Kidney (tissue), 14 donors: ENCODE measurements around the gene TET3. TPM values are rescaled to one million over a fixed set of nuclear protein-coding genes. Genes with fewer than 3 reads are reported as not detected.

ENCODE experiments used
- DNase-seq, 5 donors: peaks; one replicate each; pipeline ENCODE4 v3.0.0-alpha.2; 2013 to 2020
- FAIRE-seq: peaks from 2 replicates; lab custom pipeline; 2012; peaks lifted over from hg19 to GRCh38; lab: Jason Lieb, UNC
- H3K27ac ChIP-seq, 2 donors: one replicate each; pipeline ENCODE4 v1.7.0; 2013; ENCODE audit warnings: low read depth in 2 of 2, low read length in 2 of 2, inconsistent platforms in 1 of 2
- H3K27me3 ChIP-seq: one replicate; pipeline ENCODE4 v1.7.1; 2013; ENCODE audit warnings: low read length, inconsistent platforms; ENCODE audit not compliant: control insufficient read depth, insufficient read depth
- H3K36me3 ChIP-seq, 3 donors: one replicate each; pipeline versions ENCODE4 v1.7.0 to v1.7.1; 2013; ENCODE audit warnings: low read length in 3 of 3, control low read depth in 1 of 3, inconsistent platforms in 1 of 3; ENCODE audit not compliant: insufficient read depth in 3 of 3, control insufficient read depth in 2 of 3
- H3K4me1 ChIP-seq, 3 donors: one replicate each; pipeline versions ENCODE4 v1.7.0 to v1.7.1; 2013; ENCODE audit warnings: low read length in 3 of 3, inconsistent platforms in 1 of 3, low read depth in 1 of 3; ENCODE audit not compliant: control insufficient read depth in 2 of 3, insufficient read depth in 2 of 3
- H3K4me3 ChIP-seq, 3 donors: one replicate each; pipeline versions ENCODE4 v1.7.0 to v1.8.1; 2013; ENCODE audit warnings: low read length in 3 of 3, control low read depth in 1 of 3, inconsistent platforms in 1 of 3
- H3K9ac ChIP-seq, 3 donors: one replicate each; pipeline versions ENCODE4 v1.7.0 to v1.7.1; 2013; ENCODE audit warnings: low read length in 3 of 3, control low read depth in 1 of 3, inconsistent platforms in 1 of 3
- H3K9me3 ChIP-seq, 3 donors: one replicate each; pipeline versions ENCODE4 v1.7.0 to v1.7.1; 2013; ENCODE audit warnings: low read length in 3 of 3, control low read depth in 1 of 3, inconsistent platforms in 1 of 3; ENCODE audit not compliant: control insufficient read depth in 2 of 3, insufficient read depth in 1 of 3
- CTCF ChIP-seq: IDR thresholded peaks from 3 replicates; pipeline ENCODE4 v1.5.1; 2012; ENCODE audit warnings: mild to moderate bottlenecking, moderate library complexity, borderline replicate concordance; ENCODE audit not compliant: insufficient read depth; ENCODE audit errors: extremely low read depth
- intact Hi-C: fragments of 100-400 bp; cut with DNase I; formaldehyde crosslinking; loops from one replicate; pipeline ENCODE4 v1.11.1; 2022
- polyA plus RNA-seq: library from polyadenylated mRNA; stranded (reverse); fragments of 350-450 nt; fragmentation: Illumina TruSeq; extraction: RNeasy Lipid Tissue Mini Kit (QIAGEN cat#74804); gene quantifications from one replicate; pipeline ENCODE4 v1.2.3, GENCODE V29; 2014; ENCODE audit warnings: low read depth, low replicate concordance; ENCODE audit not compliant: insufficient read depth
- total RNA-seq: library from RNA; stranded (reverse); fragmentation: NEBNext Ultra II Directional; extraction: Animal tissue kit (Norgen Biotek cat#: 25700); gene quantifications from one replicate; pipeline ENCODE4 v1.2.1, GENCODE V29; 2021
- donor health status: control.
- donor health status: control.
- donor health status: control.
- donor health status: control.
- donor health status: control.
- donor health status: DM: yes; HTN: yes; CAD: no.
- donor health status: Normal renal cell carcinoma (clear cell type).

The TET3 gene
- total and polyA plus RNA-seq, 2 donors from 2014 or later, result 0.52 to 13.1 TPM

DNA sequence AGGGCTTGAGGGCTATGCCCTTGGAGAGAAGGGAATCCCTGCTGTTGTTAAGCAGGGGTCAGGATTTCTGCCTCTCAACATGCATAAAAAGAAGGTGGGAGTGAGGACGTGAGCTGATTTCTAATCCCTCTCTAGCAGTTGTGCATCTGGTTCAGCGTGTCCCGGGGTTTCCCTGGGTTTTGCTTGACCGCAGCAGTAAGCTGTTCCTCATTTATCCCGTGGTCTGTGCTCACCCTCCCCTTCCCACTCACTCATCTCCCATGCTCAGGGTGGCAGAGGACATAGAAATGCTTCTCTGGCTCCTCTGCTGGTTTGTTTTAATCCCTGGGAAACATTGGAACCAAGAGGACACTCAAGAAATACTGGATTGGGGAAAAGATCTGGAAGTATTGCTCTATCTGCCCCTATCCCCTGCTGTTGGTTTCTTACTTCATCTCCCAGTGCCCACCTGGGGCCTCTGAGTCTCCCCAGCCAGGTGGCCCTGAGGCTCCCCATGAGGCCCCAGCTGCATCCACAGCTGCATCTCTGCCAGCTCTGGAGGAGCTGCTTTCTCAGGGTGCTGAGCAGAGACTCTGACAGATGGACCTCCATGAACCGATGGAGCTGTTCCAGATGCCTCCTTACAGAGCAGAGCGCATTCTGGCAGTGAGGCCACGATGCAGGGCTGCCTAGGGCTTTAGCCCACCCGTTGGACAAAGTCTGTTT, 36.1 kb downstream of the TET3 start:
- intact Hi-C loops, result no loop called here
- TF ChIP-seq CTCF, result no peak
- H3K27ac ChIP-seq, result no peak overlapping the region
- peaks cover 0 to 1% (median 0%) of the 10 kb centered on the region in 3 donors for H3K9me3 ChIP-seq
- no peak for DNase-seq
- no peak for FAIRE-seq
- H3K27me3 ChIP-seq, result no peaks in the 10 kb centered on the region
- no peak overlapping the region for H3K4me3 ChIP-seq
- no peak overlapping the region for H3K9ac ChIP-seq
- no peaks in the 10 kb centered on the region for H3K36me3 ChIP-seq
- no peaks in the 10 kb centered on the region for H3K4me1 ChIP-seq

- intact Hi-C loops, result no loop called here
- FAIRE-seq, result no peak
These were observed 36.7 kb downstream of the TET3 start for GRCh38 chr2:74021407-74021755.

GRCh38 chr2:74024216-74024615, 39.5 kb downstream of the TET3 start:
- Histone ChIP-seq H3K4me1 (no peaks in the 10 kb centered on the region), H3K9ac (no peak overlapping the region), H3K9me3 (peaks cover 0 to 3% (median 0%) of the 10 kb centered on the region in 3 donors), H3K4me3 (no peak overlapping the region), H3K27me3 (no peaks in the 10 kb centered on the region), H3K36me3 (no peaks in the 10 kb centered on the region), H3K27ac (no peak overlapping the region)
- FAIRE-seq, result no peak
- no peak for DNase-seq
- TF ChIP-seq CTCF, result no peak
- intact Hi-C loops, result no loop called here

More at GRCh38 chr2:74021407-74021755, 36.7 kb downstream of the TET3 start:
- Histone ChIP-seq H3K4me3 (no peak overlapping the region), H3K9me3 (peaks cover 0 to 1% (median 0%) of the 10 kb centered on the region in 3 donors), H3K27me3 (no peaks in the 10 kb centered on the region), H3K27ac (no peak overlapping the region), H3K4me1 (no peaks in the 10 kb centered on the region), H3K9ac (no peak overlapping the region), H3K36me3 (no peaks in the 10 kb centered on the region)
- no peak for DNase-seq
- TF ChIP-seq CTCF, result no peak
